HCT116 (cell line): ENCODE data around the gene PXDN. TPM values are rescaled to one million over a fixed set of nuclear protein-coding genes. Genes with fewer than 3 reads are reported as not detected.

Source experiments
- ATAC-seq: fragments of 200-7000 bp; cut with Tn5 transposase; 2 replicates; pipeline ENCODE4 v1.9.1; 2020; ENCODE audit warnings: mild to moderate bottlenecking, moderate library complexity
- BruUV-seq: library from RNA; stranded (reverse); fragments of 400-500 nt; replicated peaks from 2 replicates; lab custom pipeline; 2021; lab: Mats Ljungman, UMichigan
- CTCF ChIA-PET: fragments of 300-600 bp; sonication (Branson Sonifier 250); formaldehyde crosslinking; loops from one replicate; lab custom pipeline; 2021; ENCODE audit warnings: antibody characterized with exemption; lab: Charles Lee
- POLR2A ChIA-PET: fragments of 300-600, 350-600 bp; sonication (Branson Sonifier 250); formaldehyde crosslinking; loops from one replicate; lab custom pipeline; 2021; ENCODE audit warnings: antibody characterized with exemption; lab: Charles Lee
- RAD21 ChIA-PET, 2 experiments: fragments of 300-600 bp; sonication (Branson Sonifier 250); formaldehyde crosslinking; loops; one replicate each; lab custom pipeline; 2023; ENCODE audit warnings: low total read pairs in 2 of 2; ENCODE audit not compliant: uncharacterized antibody in 2 of 2, unreplicated experiment in 2 of 2, low non-redundant PET in 1 of 2; lab: Charles Lee
- DNase-seq: peaks from one replicate; pipeline ENCODE4 v3.0.0-alpha.2; 2010; ENCODE audit warnings: low read depth, low spot score
- H2AFZ ChIP-seq: fragments of 200-600 bp; shearing (Covaris generic), sonication (generic); 2 replicates; pipeline ENCODE4 v1.6.1; 2017; ENCODE audit warnings: low read depth, mixed run types, mixed read lengths, antibody characterized with exemption, low read length; ENCODE audit not compliant: poor library complexity, severe bottlenecking
- H3K27ac ChIP-seq: 2 replicates; pipeline ENCODE4 v1.5.1; 2012; ENCODE audit warnings: low read depth, low read length
- H3K27me3 ChIP-seq: fragments of 200-600 bp; sonication (generic); 2 replicates; pipeline ENCODE4 v1.6.1; 2016; ENCODE audit warnings: mixed run types, low read length, mixed read lengths; ENCODE audit not compliant: insufficient read depth
- H3K36me3 ChIP-seq, 2 experiments: fragments of 200-500 bp in 1 of 2; fragments of 200-600 bp in 1 of 2; sonication (Bioruptor generic) in 1 of 2; sonication (generic) in 1 of 2; 2 replicates each; pipeline versions ENCODE4 v1.5.1 to v1.6.1; 2014 to 2016; ENCODE audit warnings: low read length in 2 of 2, inconsistent platforms in 1 of 2, mixed read lengths in 1 of 2, mixed run types in 1 of 2; ENCODE audit not compliant: insufficient read depth in 2 of 2, control insufficient read depth in 1 of 2
- H3K4me1 ChIP-seq, 2 experiments: fragments of 200-600 bp in 1 of 2; sonication (generic) in 1 of 2; 2 replicates each; pipeline versions ENCODE4 v1.5.1 to v1.6.1; 2012 to 2017; ENCODE audit warnings: low read length in 2 of 2, inconsistent platforms in 1 of 2, mild to moderate bottlenecking in 1 of 2, mixed read lengths in 1 of 2, mixed run types in 1 of 2, moderate library complexity in 1 of 2; ENCODE audit not compliant: insufficient read depth in 2 of 2, control insufficient read depth in 1 of 2
- H3K4me2 ChIP-seq: fragments of 200-600 bp; sonication (generic); 2 replicates; pipeline ENCODE4 v1.6.1; 2017; ENCODE audit warnings: mixed run types, low read length, mixed read lengths
- H3K4me3 ChIP-seq, 2 experiments: fragments of 200-600 bp in 1 of 2; sonication (generic) in 1 of 2; replicated peaks in 1 of 2; 2 replicates each; pipeline ENCODE4 v1.5.1; 2011 to 2016; ENCODE audit warnings: low read length in 2 of 2, control low read depth in 1 of 2, low read depth in 1 of 2, mild to moderate bottlenecking in 1 of 2, mixed read lengths in 1 of 2, mixed run types in 1 of 2
- H3K79me2 ChIP-seq: fragments of 200-600 bp; sonication (generic); 2 replicates; pipeline ENCODE4 v1.6.1; 2017; ENCODE audit warnings: mild to moderate bottlenecking, mixed run types, low read length, moderate library complexity, mixed read lengths; ENCODE audit not compliant: insufficient read depth
- H3K9ac ChIP-seq: fragments of 200-600 bp; sonication (generic); 2 replicates; pipeline ENCODE4 v1.6.1; 2016; ENCODE audit warnings: low read length, mixed read lengths
- H3K9me2 ChIP-seq: fragments of 200-600 bp; sonication (generic), shearing (Covaris generic); 2 replicates; pipeline ENCODE4 v1.6.1; 2017; ENCODE audit warnings: mixed run types, mild to moderate bottlenecking, moderate library complexity; ENCODE audit not compliant: insufficient read depth
- H3K9me3 ChIP-seq, 2 experiments: fragments of 200-500 bp in 1 of 2; fragments of 200-600 bp in 1 of 2; sonication (Bioruptor generic) in 1 of 2; sonication (generic) in 1 of 2; 2 replicates each; pipeline ENCODE4 v1.6.1; 2014 to 2017; ENCODE audit warnings: low read length in 2 of 2, mixed read lengths in 2 of 2, inconsistent platforms in 1 of 2, low read depth in 1 of 2, mild to moderate bottlenecking in 1 of 2, mixed run types in 1 of 2, moderate library complexity in 1 of 2; ENCODE audit not compliant: control insufficient read depth in 1 of 2, insufficient read depth in 1 of 2
- H4K20me1 ChIP-seq: fragments of 200-600 bp; sonication (generic), shearing (Covaris generic); 2 replicates; pipeline ENCODE4 v1.6.1; 2017; ENCODE audit warnings: mixed run types, mild to moderate bottlenecking, moderate library complexity; ENCODE audit not compliant: insufficient read depth
- CBX3 ChIP-seq: IDR thresholded peaks from 2 replicates; pipeline ENCODE4 v1.6.1; 2012; ENCODE audit warnings: low read depth
- CEBPB ChIP-seq: IDR thresholded peaks from 2 replicates; pipeline ENCODE4 v1.6.1; 2012; ENCODE audit warnings: low read depth
- EGR1 ChIP-seq: IDR thresholded peaks from 2 replicates; pipeline ENCODE4 v1.6.1; 2012; ENCODE audit warnings: low read depth
- EZH2 ChIP-seq: fragments of 200-600 bp; sonication (generic); IDR thresholded peaks from 2 replicates; pipeline ENCODE4 v1.6.1; 2017; ENCODE audit warnings: antibody characterized with exemption, mixed run types
- EZH2phosphoT487 ChIP-seq: fragments of 200-600 bp; IDR thresholded peaks from 2 replicates; pipeline ENCODE4 v1.6.1; 2018; ENCODE audit warnings: antibody characterized with exemption, borderline replicate concordance
- FOSL1 ChIP-seq: IDR thresholded peaks from 2 replicates; pipeline ENCODE4 v1.6.1; 2012; ENCODE audit warnings: low read depth
- JUND ChIP-seq: IDR thresholded peaks from 2 replicates; pipeline ENCODE4 v1.6.1; 2012
- MAX ChIP-seq: IDR thresholded peaks from 2 replicates; pipeline ENCODE4 v1.6.1; 2012
- POLR2AphosphoS5 ChIP-seq: IDR thresholded peaks from 2 replicates; pipeline ENCODE4 v1.6.1; 2011; ENCODE audit warnings: mild to moderate bottlenecking, low read depth, low read length, moderate library complexity
- RAD21 ChIP-seq: IDR thresholded peaks from 2 replicates; pipeline ENCODE4 v1.6.1; 2012; ENCODE audit warnings: low read depth, mild to moderate bottlenecking
- SIN3A ChIP-seq: IDR thresholded peaks from 2 replicates; pipeline ENCODE4 v1.6.1; 2012; ENCODE audit warnings: low read depth
- SP1 ChIP-seq: IDR thresholded peaks from 2 replicates; pipeline ENCODE4 v1.6.1; 2012; ENCODE audit warnings: low read depth
- SRF ChIP-seq: IDR thresholded peaks from 2 replicates; pipeline ENCODE4 v1.6.1; 2012; ENCODE audit warnings: low read depth
- YY1 ChIP-seq: IDR thresholded peaks from 2 replicates; pipeline ENCODE4 v1.6.1; 2011; ENCODE audit warnings: low read length, low read depth, moderate library complexity, mild to moderate bottlenecking; ENCODE audit not compliant: insufficient replicate concordance; ENCODE audit errors: extremely low read depth
- ZFX ChIP-seq: fragments of 450-650 bp; IDR thresholded peaks from 2 replicates; pipeline ENCODE4 v1.6.1; 2017
- ZNF274 ChIP-seq: fragments of 200-500 bp; sonication (Bioruptor generic); IDR thresholded peaks from 2 replicates; pipeline ENCODE4 v1.6.1; 2014; ENCODE audit warnings: mild to moderate bottlenecking, low read depth, low read length, inconsistent platforms
- intact Hi-C: fragments of 100-400 bp; cut with micrococcal nuclease; formaldehyde crosslinking; loops from 2 replicates; pipeline ENCODE4 v1.10.0; 2022
- total RNA-seq: library from RNA; stranded (reverse); gene quantifications from one replicate; pipeline ENCODE4 v1.2.1, GENCODE V29; 2021; ENCODE audit not compliant: unreplicated experiment

Gene PXDN
- total RNA-seq, 1 experiment from 2014 or later: 10.7 TPM

- peaks cover 6 to 8% of the 10 kb centered on the region in 2 experiments; a peak in 2 of 4 replicates for H3K4me1 ChIP-seq
- no peaks in the 10 kb centered on the region for H3K79me2 ChIP-seq
- TF ChIP-seq CEBPB: no peak
- no peak for TF ChIP-seq SP1
- no peak for TF ChIP-seq SIN3A
- TF ChIP-seq SRF: no peak
- no peak for TF ChIP-seq FOSL1
- TF ChIP-seq JUND: no peak
- TF ChIP-seq MAX: no peak
- TF ChIP-seq CBX3: no peak
- no peak for TF ChIP-seq YY1
- TF ChIP-seq EZH2phosphoT487: no peak
- TF ChIP-seq ZFX: no peak
- TF ChIP-seq ZNF274: no peak
- TF ChIP-seq RAD21: no peak
- TF ChIP-seq EZH2: no peak
- TF ChIP-seq EGR1: no peak
- TF ChIP-seq POLR2AphosphoS5: no peak
- H4K20me1 ChIP-seq: no peaks in the 10 kb centered on the region
- H3K4me3 ChIP-seq: no peak overlapping the region
- no peaks in the 10 kb centered on the region for H3K9me3 ChIP-seq
- H2AFZ ChIP-seq: no peak overlapping the region
- ATAC-seq: peak; percentile 85
- no peaks in the 10 kb centered on the region for H3K27me3 ChIP-seq
- RAD21 ChIA-PET: no interaction called here
- intact Hi-C loops: no loop called here
- no peak overlapping the region for H3K4me2 ChIP-seq
- H3K27ac ChIP-seq: no peak overlapping the region
- no peaks in the 10 kb centered on the region for H3K36me3 ChIP-seq
- DNase-seq: peak; percentile 3
- no peaks in the 10 kb centered on the region for H3K9me2 ChIP-seq
- BruUV-seq: no TSS peak
- POLR2A ChIA-PET: no interaction called here
- CTCF ChIA-PET: no interaction called here
- no peak overlapping the region for H3K9ac ChIP-seq
These were observed 42.6 kb downstream of the PXDN start for GRCh38 chr2:1701556-1702185.
